Measurements from ENCODE around the gene TRIM31.
"Not testable (repeated sequence)": the region's sequence is repeated elsewhere in the genome, so short reads cannot be mapped to it uniquely, and the experiment has no call there.

The TRIM31 gene

GRCh38 chr6:30130887-30131862, 18.3 kb upstream of the TRIM31 start:
- Mint-ChIP-seq H3K36me3 (no peaks in the 10 kb centered on the region), H3K9me3 (no peaks in the 10 kb centered on the region), H3K4me1 (peaks cover 12% of the 10 kb centered on the region), H3K27me3 (peaks cover 45% of the 10 kb centered on the region), H3K27ac (no peak overlapping the region), H3K4me3 (peak overlapping the region; percentile 20)

- Mint-ChIP-seq H3K27me3 (peaks cover 53% of the 10 kb centered on the region), H3K4me1 (peaks cover 12% of the 10 kb centered on the region), H3K36me3 (no peaks in the 10 kb centered on the region), H3K27ac (no peak overlapping the region), H3K4me3 (no peak overlapping the region), H3K9me3 (no peaks in the 10 kb centered on the region)
Measured at GRCh38 chr6:30130179-30130679, 17.3 kb upstream of the TRIM31 start.

GRCh38 chr6:30129265-30130178, 16.6 kb upstream of the TRIM31 start:
- Mint-ChIP-seq H3K27me3 (peaks cover 54% of the 10 kb centered on the region), H3K9me3 (no peaks in the 10 kb centered on the region), H3K4me3 (no peak overlapping the region), H3K4me1 (peaks cover 12% of the 10 kb centered on the region), H3K27ac (no peak overlapping the region), H3K36me3 (no peaks in the 10 kb centered on the region)

- no peak overlapping the region for H3K27ac Mint-ChIP-seq
- no peaks in the 10 kb centered on the region for H3K36me3 Mint-ChIP-seq
- no peaks in the 10 kb centered on the region for H3K9me3 Mint-ChIP-seq
- peaks cover 48% of the 10 kb centered on the region for H3K27me3 Mint-ChIP-seq
- no peak overlapping the region for H3K4me3 Mint-ChIP-seq
- H3K4me1 Mint-ChIP-seq: peaks cover 12% of the 10 kb centered on the region
Measured at GRCh38 chr6:30127238-30128093, 14.6 kb upstream of the TRIM31 start.

- H3K27ac Mint-ChIP-seq: no peak overlapping the region
- H3K4me1 Mint-ChIP-seq: no peaks in the 10 kb centered on the region
- H3K4me3 Mint-ChIP-seq: no peak overlapping the region
- H3K9me3 Mint-ChIP-seq: no peaks in the 10 kb centered on the region
- H3K36me3 Mint-ChIP-seq: no peaks in the 10 kb centered on the region
- peaks cover 24% of the 10 kb centered on the region for H3K27me3 Mint-ChIP-seq
Measured at GRCh38 chr6:30122515-30122914, 9.6 kb upstream of the TRIM31 start.

- H3K27ac Mint-ChIP-seq: no peak overlapping the region
- no peaks in the 10 kb centered on the region for H3K4me1 Mint-ChIP-seq
- no peak overlapping the region for H3K4me3 Mint-ChIP-seq
- H3K9me3 Mint-ChIP-seq: no peaks in the 10 kb centered on the region
- H3K36me3 Mint-ChIP-seq: no peaks in the 10 kb centered on the region
- peaks cover 18% of the 10 kb centered on the region for H3K27me3 Mint-ChIP-seq
Measured at GRCh38 chr6:30121446-30122366, 8.8 kb upstream of the TRIM31 start.

- H3K36me3 Mint-ChIP-seq, H3K27ac Mint-ChIP-seq, H3K4me1 Mint-ChIP-seq, H3K9me3 Mint-ChIP-seq, H3K4me3 Mint-ChIP-seq: not testable (repeated sequence)
- peaks cover 13% of the 10 kb centered on the region for H3K27me3 Mint-ChIP-seq
Measured at GRCh38 chr6:30118691-30119090, 5.8 kb upstream of the TRIM31 start.

GRCh38 chr6:30116724-30117123, 3.8 kb upstream of the TRIM31 start:
- Mint-ChIP-seq H3K4me1 (no peaks in the 10 kb centered on the region), H3K27me3 (peaks cover 13% of the 10 kb centered on the region), H3K27ac (no peak overlapping the region), H3K4me3 (no peak overlapping the region), H3K36me3 (no peaks in the 10 kb centered on the region), H3K9me3 (no peaks in the 10 kb centered on the region)

GRCh38 chr6:30113841-30114240, 951 bp upstream of the TRIM31 start:
- Mint-ChIP-seq H3K36me3 (no peaks in the 10 kb centered on the region), H3K4me1 (no peaks in the 10 kb centered on the region), H3K27ac (no peak overlapping the region), H3K27me3 (peaks cover 25% of the 10 kb centered on the region), H3K9me3 (no peaks in the 10 kb centered on the region), H3K4me3 (no peak overlapping the region)

- H3K27ac Mint-ChIP-seq: no peak overlapping the region
- no peaks in the 10 kb centered on the region for H3K9me3 Mint-ChIP-seq
- H3K36me3 Mint-ChIP-seq: no peaks in the 10 kb centered on the region
- H3K27me3 Mint-ChIP-seq: peaks cover 31% of the 10 kb centered on the region
- H3K4me1 Mint-ChIP-seq: no peaks in the 10 kb centered on the region
- H3K4me3 Mint-ChIP-seq: no peak overlapping the region
Measured at GRCh38 chr6:30112402-30112994, 392 bp downstream of the TRIM31 start.

- no peak overlapping the region for H3K4me3 Mint-ChIP-seq
- H3K27ac Mint-ChIP-seq: no peak overlapping the region
- H3K27me3 Mint-ChIP-seq: peaks cover 29% of the 10 kb centered on the region
- no peaks in the 10 kb centered on the region for H3K4me1 Mint-ChIP-seq
- H3K9me3 Mint-ChIP-seq: no peaks in the 10 kb centered on the region
- H3K36me3 Mint-ChIP-seq: no peaks in the 10 kb centered on the region
Measured at GRCh38 chr6:30111266-30111856, 1.5 kb downstream of the TRIM31 start.

GRCh38 chr6:30104661-30105060, 8.2 kb downstream of the TRIM31 start:
- H3K4me1 Mint-ChIP-seq: peaks cover 36% of the 10 kb centered on the region
- H3K27me3 Mint-ChIP-seq: peaks cover 24% of the 10 kb centered on the region
- H3K36me3 Mint-ChIP-seq: no peaks in the 10 kb centered on the region
- no peaks in the 10 kb centered on the region for H3K9me3 Mint-ChIP-seq
- no peak overlapping the region for H3K4me3 Mint-ChIP-seq
- no peak overlapping the region for H3K27ac Mint-ChIP-seq

- H3K27me3 Mint-ChIP-seq: peaks cover 23% of the 10 kb centered on the region
- peak overlapping the region; percentile 87 for H3K4me3 Mint-ChIP-seq
- peaks cover 43% of the 10 kb centered on the region for H3K4me1 Mint-ChIP-seq
- no peaks in the 10 kb centered on the region for H3K9me3 Mint-ChIP-seq
- no peak overlapping the region for H3K27ac Mint-ChIP-seq
- H3K36me3 Mint-ChIP-seq: no peaks in the 10 kb centered on the region
Measured at GRCh38 chr6:30103872-30104179, 9.1 kb downstream of the TRIM31 start.

Measured in activated naive CD4-positive, alpha-beta T cell treated with anti-CD3 and anti-CD28 coated beads, Interleukin-2, amount 50 U/mL, for 24 hours (primary cell).